Measurements from ENCODE around the gene DCTN3. TPM values are rescaled to one million over a fixed set of nuclear protein-coding genes. Genes with fewer than 3 reads are reported as not detected.

The DCTN3 gene
- total and polyA plus RNA-seq, 8 donors: 31.5 to 84.3 (median 38.7) TPM

- no peaks in the 10 kb centered on the region for H3K9me3 ChIP-seq
- no peaks in the 10 kb centered on the region for H3K27me3 ChIP-seq
- WGBS, 2 donors: 56 to 65% methylated on average over 7 of the region's 7 CpGs
- TF ChIP-seq, protein P1, sequence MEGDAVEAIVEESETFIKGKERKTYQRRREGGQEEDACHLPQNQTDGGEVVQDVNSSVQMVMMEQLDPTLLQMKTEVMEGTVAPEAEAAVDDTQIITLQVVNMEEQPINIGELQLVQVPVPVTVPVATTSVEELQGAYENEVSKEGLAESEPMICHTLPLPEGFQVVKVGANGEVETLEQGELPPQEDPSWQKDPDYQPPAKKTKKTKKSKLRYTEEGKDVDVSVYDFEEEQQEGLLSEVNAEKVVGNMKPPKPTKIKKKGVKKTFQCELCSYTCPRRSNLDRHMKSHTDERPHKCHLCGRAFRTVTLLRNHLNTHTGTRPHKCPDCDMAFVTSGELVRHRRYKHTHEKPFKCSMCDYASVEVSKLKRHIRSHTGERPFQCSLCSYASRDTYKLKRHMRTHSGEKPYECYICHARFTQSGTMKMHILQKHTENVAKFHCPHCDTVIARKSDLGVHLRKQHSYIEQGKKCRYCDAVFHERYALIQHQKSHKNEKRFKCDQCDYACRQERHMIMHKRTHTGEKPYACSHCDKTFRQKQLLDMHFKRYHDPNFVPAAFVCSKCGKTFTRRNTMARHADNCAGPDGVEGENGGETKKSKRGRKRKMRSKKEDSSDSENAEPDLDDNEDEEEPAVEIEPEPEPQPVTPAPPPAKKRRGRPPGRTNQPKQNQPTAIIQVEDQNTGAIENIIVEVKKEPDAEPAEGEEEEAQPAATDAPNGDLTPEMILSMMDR (IDR thresholded peaks at IDR 0.05): no peak
- no peaks in the 10 kb centered on the region for H3K4me1 ChIP-seq
- FAIRE-seq (no peak), DNase-seq (no peak), ATAC-seq (no peak)
- no peak overlapping the region for H3K27ac ChIP-seq
- no peaks in the 10 kb centered on the region for H3K36me3 ChIP-seq
- intact Hi-C loops (cut with DNase I): no loop called here
- H3K4me3 ChIP-seq: no peak overlapping the region
Measured at GRCh38 chr9:34568133-34568532, 52.2 kb downstream of the DCTN3 start.

DNA sequence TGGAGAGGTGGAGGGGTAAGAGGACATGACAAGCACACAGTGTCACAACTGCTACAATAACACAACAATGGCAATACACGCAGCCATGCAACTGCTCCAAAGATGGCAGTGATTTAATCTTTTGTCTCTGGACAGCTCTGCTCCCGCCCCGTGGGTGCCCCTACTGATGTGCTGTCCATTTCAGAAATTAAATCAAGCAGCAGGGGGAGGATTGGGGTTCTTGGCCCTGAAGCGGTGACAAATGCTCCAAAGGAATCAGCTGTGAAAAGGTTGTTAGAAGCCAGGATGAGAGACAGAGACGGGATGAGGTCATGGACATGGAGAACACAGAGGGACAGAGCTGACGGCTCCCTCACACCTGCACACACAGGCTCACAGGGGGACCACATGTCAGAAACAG, 53.3 kb downstream of the DCTN3 start:
- intact Hi-C loops (cut with DNase I): no loop called here
- 69 to 74% methylated on average over 6 of the region's 6 CpGs for WGBS, 2 donors

GRCh38 chr9:34566322-34566721, 54.0 kb downstream of the DCTN3 start:
- H3K36me3 ChIP-seq: no peaks in the 10 kb centered on the region
- H3K4me3 ChIP-seq: no peak overlapping the region
- H3K4me1 ChIP-seq: no peaks in the 10 kb centered on the region
- DNase-seq (peak in 1 of 6 donors; percentile 29), ATAC-seq (no peak), FAIRE-seq (no peak)
- intact Hi-C loops (cut with DNase I): no loop called here
- no peaks in the 10 kb centered on the region for H3K27me3 ChIP-seq
- WGBS, 2 donors: 58 to 61% methylated on average over 8 of the region's 8 CpGs
- TF ChIP-seq, protein P1 (IDR thresholded peaks at IDR 0.05): no peak
- no peaks in the 10 kb centered on the region for H3K9me3 ChIP-seq
- H3K27ac ChIP-seq: no peak overlapping the region

More for the DNA sequence above, 53.3 kb downstream of the DCTN3 start:
- Histone ChIP-seq H3K4me1 (no peaks in the 10 kb centered on the region), H3K27me3 (no peaks in the 10 kb centered on the region), H3K27ac (no peak overlapping the region), H3K4me3 (no peak overlapping the region), H3K9me3 (no peaks in the 10 kb centered on the region), H3K36me3 (no peaks in the 10 kb centered on the region)
- peak in 1 of 6 donors; percentile 18 for DNase-seq
- TF ChIP-seq, protein P1 (IDR thresholded peaks at IDR 0.05): no peak
- ATAC-seq: no peak
- FAIRE-seq: no peak

DNA sequence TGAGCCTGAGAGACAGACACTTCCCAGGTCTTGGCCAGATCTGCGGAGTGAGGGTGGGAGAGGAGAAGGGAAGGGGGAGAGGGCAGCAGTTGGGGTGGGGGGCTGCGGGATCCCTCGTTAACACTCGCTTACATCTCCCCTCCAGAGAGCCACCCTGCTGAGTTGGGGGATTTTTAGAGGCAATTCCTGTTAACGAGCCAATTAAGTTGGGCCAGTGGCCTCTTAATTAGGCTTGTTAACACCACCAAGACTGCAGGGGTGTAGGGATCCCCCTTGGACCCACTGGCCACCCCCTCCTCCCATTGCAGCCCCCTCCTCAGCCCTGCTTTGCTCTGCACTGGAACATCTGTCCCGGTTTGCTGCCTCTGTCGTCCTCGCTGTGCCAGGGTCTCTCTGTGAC, 54.4 kb downstream of the DCTN3 start:
- DNase-seq: no peak
- ATAC-seq: no peak
- no peak overlapping the region for H3K4me3 ChIP-seq
- FAIRE-seq: no peak
- TF ChIP-seq, protein P1 (IDR thresholded peaks at IDR 0.05): no peak
- H3K4me1 ChIP-seq: no peaks in the 10 kb centered on the region
- intact Hi-C loops (cut with DNase I): no loop called here
- H3K27ac ChIP-seq: no peak overlapping the region
- H3K36me3 ChIP-seq: no peaks in the 10 kb centered on the region
- 49 to 62% methylated on average over 8 of the region's 8 CpGs for WGBS, 2 donors
- no peaks in the 10 kb centered on the region for H3K9me3 ChIP-seq
- H3K27me3 ChIP-seq: no peaks in the 10 kb centered on the region

DNA sequence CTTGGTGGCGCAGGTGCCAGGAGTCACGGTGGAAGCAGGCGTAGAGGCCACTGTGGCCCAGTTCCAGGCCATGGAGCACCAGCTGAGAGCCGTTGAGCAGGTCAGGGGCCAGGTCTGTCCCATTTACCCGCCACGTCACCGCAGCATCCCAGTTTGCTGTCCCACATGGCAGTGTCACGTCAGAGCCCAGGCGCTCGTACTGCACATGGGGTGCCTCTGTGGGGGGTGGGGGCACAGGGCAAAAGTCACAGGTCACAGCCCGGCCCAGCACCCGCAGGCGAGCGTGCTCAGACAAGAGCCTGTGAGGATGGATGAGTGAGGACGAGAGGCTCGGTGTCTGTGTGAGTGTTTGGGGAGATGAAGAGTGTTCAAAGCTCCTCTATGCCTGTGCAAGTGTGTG, 55.7 kb downstream of the DCTN3 start:
- H3K9me3 ChIP-seq: no peaks in the 10 kb centered on the region
- ATAC-seq: no peak
- intact Hi-C loops (cut with DNase I): no loop called here
- 84 to 89% methylated on average over 16 of the region's 16 CpGs for WGBS, 2 donors
- peak in 1 of 6 donors; percentile 46 for DNase-seq
- no peak for FAIRE-seq
- H3K4me3 ChIP-seq: no peak overlapping the region
- no peak overlapping the region for H3K27ac ChIP-seq
- no peaks in the 10 kb centered on the region for H3K4me1 ChIP-seq
- H3K36me3 ChIP-seq: no peaks in the 10 kb centered on the region
- H3K27me3 ChIP-seq: no peaks in the 10 kb centered on the region
- TF ChIP-seq, protein P1 (IDR thresholded peaks at IDR 0.05): no peak

Other genes with a start within 250 kb of the DCTN3 start
- 10 to 100 TPM in 4 of 6 donors, 1 to 10 TPM in 2; 4.0 to 17.5 (median 10.8) TPM for gene MYORG, start 243.6 kb downstream of the DCTN3 start, total RNA-seq
- 1 to 10 TPM; 1.8 to 2.3 TPM for gene MYORG, start 243.6 kb downstream of the DCTN3 start, polyA plus RNA-seq
- 1 to 10 TPM; 4.5 to 9.6 (median 7.0) TPM for gene FAM219A, start 161.9 kb downstream of the DCTN3 start, total RNA-seq
- gene FAM219A, start 161.9 kb downstream of the DCTN3 start, polyA plus RNA-seq: 1 to 10 TPM; 9.7 to 9.8 TPM
- gene DNAI1, start 161.7 kb downstream of the DCTN3 start, total RNA-seq: under 1 TPM; 0.16 to 0.69 (median 0.38) TPM
- 1 to 10 TPM in 1 of 2 donors, under 1 TPM in 1; 0.99 to 5.0 TPM for gene DNAI1, start 161.7 kb downstream of the DCTN3 start, polyA plus RNA-seq
- 1 to 10 TPM in 1 of 6 donors, under 1 TPM in 5; 0.24 to 1.1 (median 0.49) TPM for gene ENHO, start 97.5 kb downstream of the DCTN3 start, total RNA-seq
- gene ENHO, start 97.5 kb downstream of the DCTN3 start, polyA plus RNA-seq: 1 to 10 TPM; 1.7 to 4.3 TPM
- gene CNTFR, start 30.8 kb downstream of the DCTN3 start, total RNA-seq: 1 to 10 TPM in 2 of 6 donors, under 1 TPM in 3, not detected in 1; 0.12 to 2.6 (median 0.31) TPM
- 1 to 10 TPM in 1 of 2 donors, under 1 TPM in 1; 0.87 to 2.5 TPM for gene CNTFR, start 30.8 kb downstream of the DCTN3 start, polyA plus RNA-seq
- 10 to 100 TPM in 2 of 6 donors, 1 to 10 TPM in 4; 7.6 to 16.1 (median 10.0) TPM for gene RPP25L, start 8.4 kb downstream of the DCTN3 start, total RNA-seq
- 10 to 100 TPM; 17.1 to 19.8 TPM for gene RPP25L, start 8.4 kb downstream of the DCTN3 start, polyA plus RNA-seq
- gene ARID3C, start 8.6 kb upstream of the DCTN3 start, total RNA-seq: not detected
- not detected for gene ARID3C, start 8.6 kb upstream of the DCTN3 start, polyA plus RNA-seq
- 10 to 100 TPM; 20.4 to 27.2 (median 22.9) TPM for gene SIGMAR1, start 17.3 kb upstream of the DCTN3 start, total RNA-seq
- gene SIGMAR1, start 17.3 kb upstream of the DCTN3 start, polyA plus RNA-seq: 10 to 100 TPM; 18.3 to 23.0 TPM
- 10 to 100 TPM; 11.0 to 30.8 (median 18.8) TPM for gene GALT, start 26.2 kb upstream of the DCTN3 start, total RNA-seq
- gene GALT, start 26.2 kb upstream of the DCTN3 start, polyA plus RNA-seq: 10 to 100 TPM; 58.0 to 60.5 TPM
- gene IL11RA, start 31.7 kb upstream of the DCTN3 start, total RNA-seq: 1 to 10 TPM; 4.1 to 8.2 (median 5.9) TPM
- gene IL11RA, start 31.7 kb upstream of the DCTN3 start, polyA plus RNA-seq: 10 to 100 TPM; 12.6 to 30.0 TPM
- gene CCL27, start 42.2 kb upstream of the DCTN3 start, total RNA-seq: not detected
- not detected for gene CCL27, start 42.2 kb upstream of the DCTN3 start, polyA plus RNA-seq
- 1 to 10 TPM in 2 of 6 donors, under 1 TPM in 2, not detected in 2; 0.35 to 2.8 (median 1.8) TPM for gene CCL19, start 70.8 kb upstream of the DCTN3 start, total RNA-seq
- gene CCL19, start 70.8 kb upstream of the DCTN3 start, polyA plus RNA-seq: 1 to 10 TPM in 1 of 2 donors, under 1 TPM in 1; 0.68 to 2.1 TPM
- gene CCL21, start 89.6 kb upstream of the DCTN3 start, total RNA-seq: 10 to 100 TPM in 3 of 6 donors, 1 to 10 TPM in 2, not detected in 1; 1.9 to 12.1 (median 10.0) TPM
- gene CCL21, start 89.6 kb upstream of the DCTN3 start, polyA plus RNA-seq: 10 to 100 TPM; 12.1 to 53.5 TPM

Measured in pancreas (tissue), 10 donors.